Smooth muscle cell of the pulmonary artery (primary cell): ENCODE measurements around the gene MGAT4D. TPM values are rescaled to one million over a fixed set of nuclear protein-coding genes. Genes with fewer than 3 reads are reported as not detected.

ENCODE experiments used
- total RNA-seq: library from RNA; depleted of rRNA; stranded (reverse); fragments of >200 nt; gene quantifications from 2 replicates; pipeline ENCODE4 v1.2.3, GENCODE V29; 2014

The MGAT4D gene
- total RNA-seq: not detected in 2 replicates

GRCh38 chr4:140497747-140498636 lies at the start of gene MGAT4D:
Gene MGAT4D (minus strand): TSS chr4:140498293. CDS start chr4:140498222, 71 bp downstream.

GRCh38 chr4:140523857-140524742 lies 26.0 kb upstream of the MGAT4D start, which contains the start of gene ELMOD2:
Gene ELMOD2 (plus strand): TSS chr4:140524168. CDS start chr4:140525429, 1,261 bp downstream.

GRCh38 chr4:140427106-140427918 lies 70.8 kb downstream of the MGAT4D start, which contains the start of gene CLGN:
Gene CLGN (minus strand): TSS chr4:140427648. CDS start chr4:140413078, 14,570 bp downstream.

Other genes starting within 250 kb of the MGAT4D start
- 50.5 and 59.2 TPM in 2 replicates for gene SCOC, start 124.6 kb downstream of the MGAT4D start, total RNA-seq
- 0.07 and 4.3 TPM in 2 replicates for gene CLGN, start 70.6 kb downstream of the MGAT4D start, total RNA-seq
- 23.4 and 29.1 TPM in 2 replicates for gene ELMOD2, start 25.9 kb upstream of the MGAT4D start, total RNA-seq
- not detected in 2 replicates for gene UCP1, start 70.7 kb upstream of the MGAT4D start, total RNA-seq